Left ventricle myocardium inferior (tissue), 1 donor: Measurements from ENCODE around the gene LGALS14. TPM values are rescaled to one million over a fixed set of nuclear protein-coding genes. Genes with fewer than 3 reads are reported as not detected.
"Not testable (repeated sequence)": the region's sequence is repeated elsewhere in the genome, so short reads cannot be mapped to it uniquely, and the experiment has no call there.

Experiments
- DNase-seq: peaks from one replicate; pipeline ENCODE4 v3.0.0-alpha.2; 2020
- H3K27ac ChIP-seq: fragments of 200-600 bp; replicated peaks from 2 replicates; pipeline ENCODE4 v1.8.0; 2021
- H3K27me3 ChIP-seq: fragments of 200-600 bp; 2 replicates; pipeline ENCODE4 v1.8.0; 2021; ENCODE audit warnings: low read depth
- H3K36me3 ChIP-seq: fragments of 200-600 bp; 2 replicates; pipeline ENCODE4 v1.8.0; 2021
- H3K4me1 ChIP-seq: fragments of 200-600 bp; 2 replicates; pipeline ENCODE4 v1.8.0; 2021
- H3K4me3 ChIP-seq: fragments of 200-600 bp; 2 replicates; pipeline ENCODE4 v1.8.0; 2021; ENCODE audit warnings: mild to moderate bottlenecking, moderate library complexity
- H3K9me3 ChIP-seq: fragments of 200-600 bp; replicated peaks from 2 replicates; pipeline ENCODE4 v1.8.0; 2021
- CTCF ChIP-seq: fragments of 200-600 bp; IDR thresholded peaks from 2 replicates; pipeline ENCODE4 v1.8.0; 2021; ENCODE audit warnings: antibody characterized with exemption, mild to moderate bottlenecking, borderline replicate concordance
- intact Hi-C: fragments of 100-400 bp; cut with micrococcal nuclease; formaldehyde crosslinking; loops from one replicate; pipeline ENCODE4 v1.11.0; 2022
- total RNA-seq: library from RNA; stranded (reverse); fragmentation: NEBNext Ultra II Directional; extraction: Animal tissue kit (Norgen Biotek cat#: 25700); gene quantifications from one replicate; pipeline ENCODE4 v1.2.1, GENCODE V29; 2021
- donor health status: DM: no; HTN: yes; CAD: no; lungs with severe emphysema.

Gene LGALS14
- total RNA-seq, 1 donor from 2014 or later: not detected

GRCh38 chr19:39670998-39671397, 33.3 kb upstream of the LGALS14 start:
- no peak for DNase-seq
- Histone ChIP-seq H3K27me3 (peaks cover 35% of the 10 kb centered on the region), H3K36me3 (no peaks in the 10 kb centered on the region), H3K4me1 (no peaks in the 10 kb centered on the region), H3K27ac (no peak overlapping the region), H3K9me3 (no peaks in the 10 kb centered on the region), H3K4me3 (no peak overlapping the region)
- no peak for TF ChIP-seq CTCF
- intact Hi-C loops: no loop called here

DNA sequence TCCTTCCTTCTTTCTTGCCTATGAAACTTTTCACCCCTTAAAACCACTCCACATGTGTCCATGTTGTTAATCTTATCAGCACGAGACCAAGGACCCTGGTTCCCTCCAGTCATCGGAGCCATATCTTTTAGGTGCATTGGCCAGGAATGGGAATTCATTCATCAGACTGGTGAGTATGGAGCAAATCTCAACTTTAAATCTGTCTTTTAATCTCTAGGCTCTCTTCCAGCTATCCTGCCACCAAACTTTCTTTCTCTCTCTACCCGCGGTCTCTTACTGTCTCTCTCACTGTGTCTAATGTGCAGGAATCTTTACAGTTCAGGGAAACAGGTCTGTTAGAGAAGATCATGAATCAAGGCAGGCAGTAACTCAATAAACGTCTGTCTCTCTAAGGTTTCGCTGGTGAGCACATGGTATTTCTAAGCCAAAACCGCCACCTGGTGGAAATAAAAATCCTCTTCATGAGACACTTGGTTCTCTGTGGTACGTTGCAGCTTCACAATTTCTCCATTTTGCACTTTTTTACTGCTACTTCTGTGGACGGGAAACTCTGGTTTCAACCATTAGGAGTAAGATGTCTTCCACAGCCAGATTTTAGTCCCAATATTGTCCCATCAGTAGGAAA, 32.4 kb upstream of the LGALS14 start:
- H3K27ac ChIP-seq: no peak overlapping the region
- no peak for DNase-seq
- H3K27me3 ChIP-seq: peaks cover 27% of the 10 kb centered on the region
- no peaks in the 10 kb centered on the region for H3K9me3 ChIP-seq
- TF ChIP-seq CTCF: peak; percentile 60
- no peaks in the 10 kb centered on the region for H3K4me1 ChIP-seq
- no peak overlapping the region for H3K4me3 ChIP-seq
- intact Hi-C loops: no loop called here
- no peaks in the 10 kb centered on the region for H3K36me3 ChIP-seq

DNA sequence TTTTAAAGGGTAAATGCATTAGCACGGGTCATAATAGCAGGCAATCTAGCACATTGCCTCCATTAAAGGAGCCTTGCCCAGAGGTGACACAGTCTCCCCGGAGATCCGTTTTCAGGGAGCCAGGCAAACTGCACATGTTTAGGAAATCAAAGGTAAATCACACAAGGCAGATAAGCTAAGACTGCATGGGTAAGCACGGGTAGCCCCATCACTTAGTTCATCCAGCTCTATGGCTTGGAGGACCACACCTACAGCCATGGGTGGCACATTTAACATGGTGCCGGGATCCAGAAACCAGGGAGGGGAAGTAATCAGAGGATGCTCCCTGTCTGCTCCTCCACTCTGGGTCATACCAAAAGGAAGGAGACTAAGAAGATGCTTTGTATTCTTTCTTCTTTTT, 31.8 kb upstream of the LGALS14 start:
- Histone ChIP-seq H3K4me3 (no peak overlapping the region), H3K36me3 (no peaks in the 10 kb centered on the region), H3K27ac (no peak overlapping the region), H3K27me3 (peaks cover 22% of the 10 kb centered on the region), H3K4me1 (no peaks in the 10 kb centered on the region), H3K9me3 (no peaks in the 10 kb centered on the region)
- DNase-seq: no peak
- no peak for TF ChIP-seq CTCF
- intact Hi-C loops: no loop called here

DNA sequence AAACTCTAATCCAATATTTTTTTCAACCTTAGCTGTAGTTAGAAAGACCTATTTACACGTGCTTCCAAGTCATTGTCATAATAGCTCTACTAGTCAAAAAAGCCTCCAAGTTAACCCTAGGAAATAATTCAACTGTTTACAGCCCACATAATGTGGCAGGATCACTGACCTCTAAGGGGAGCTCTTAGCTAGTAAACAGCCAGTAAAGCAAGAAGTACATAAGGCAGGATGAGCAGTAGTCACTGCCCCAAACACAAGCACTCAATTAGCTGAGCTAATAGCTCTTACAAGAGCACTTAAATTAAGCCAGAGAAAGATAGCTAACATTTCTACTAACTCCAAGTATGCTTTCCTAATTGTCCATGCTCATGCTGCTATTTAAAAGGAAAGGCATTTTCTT, 30.4 kb upstream of the LGALS14 start:
- intact Hi-C loops, H3K4me3 ChIP-seq, H3K9me3 ChIP-seq, H3K27ac ChIP-seq, H3K36me3 ChIP-seq, DNase-seq: not testable (repeated sequence)
- peaks cover 11% of the 10 kb centered on the region for H3K4me1 ChIP-seq
- H3K27me3 ChIP-seq: peaks cover 22% of the 10 kb centered on the region

GRCh38 chr19:39676004-39676403, 28.3 kb upstream of the LGALS14 start:
- Histone ChIP-seq H3K4me1 (peaks cover 19% of the 10 kb centered on the region), H3K27ac (no peak overlapping the region), H3K36me3 (no peaks in the 10 kb centered on the region), H3K27me3 (peaks cover 14% of the 10 kb centered on the region), H3K9me3 (no peaks in the 10 kb centered on the region), H3K4me3 (no peak overlapping the region)
- no peak for DNase-seq
- no peak for TF ChIP-seq CTCF
- intact Hi-C loops: no loop called here

- Histone ChIP-seq H3K4me3 (no peak overlapping the region), H3K9me3 (no peaks in the 10 kb centered on the region), H3K27me3 (peaks cover 6% of the 10 kb centered on the region), H3K27ac (no peak overlapping the region), H3K36me3 (no peaks in the 10 kb centered on the region), H3K4me1 (peaks cover 19% of the 10 kb centered on the region)
- intact Hi-C loops: no loop called here
- no peak for DNase-seq
- no peak for TF ChIP-seq CTCF
These were observed 26.1 kb upstream of the LGALS14 start for GRCh38 chr19:39677961-39678889.
